C4-2B (cell line): Measurements from ENCODE around the gene BTRC.

Experiments used
- H3K27ac ChIP-seq: fragments of 450-650 bp; 2 replicates; pipeline ENCODE4 v1.5.1; 2017
- CTCF ChIP-seq: fragments of 450-650 bp; conservative IDR thresholded peaks from 2 replicates; pipeline ENCODE4 v1.5.1; 2017; ENCODE audit warnings: mild to moderate bottlenecking
- ZFX ChIP-seq: fragments of 450-650 bp; IDR thresholded peaks from 2 replicates; pipeline ENCODE4 v1.6.1; 2017

The BTRC gene

GRCh38 chr10:101529207-101529606, 175.2 kb downstream of the BTRC start:
- no peak overlapping the region for H3K27ac ChIP-seq

GRCh38 chr10:101529725-101530553, 176.0 kb downstream of the BTRC start:
- no peak overlapping the region for H3K27ac ChIP-seq

More at GRCh38 chr10:101529207-101529606, 175.2 kb downstream of the BTRC start:
- TF ChIP-seq CTCF (no peak), ZFX (no peak)

DNA sequence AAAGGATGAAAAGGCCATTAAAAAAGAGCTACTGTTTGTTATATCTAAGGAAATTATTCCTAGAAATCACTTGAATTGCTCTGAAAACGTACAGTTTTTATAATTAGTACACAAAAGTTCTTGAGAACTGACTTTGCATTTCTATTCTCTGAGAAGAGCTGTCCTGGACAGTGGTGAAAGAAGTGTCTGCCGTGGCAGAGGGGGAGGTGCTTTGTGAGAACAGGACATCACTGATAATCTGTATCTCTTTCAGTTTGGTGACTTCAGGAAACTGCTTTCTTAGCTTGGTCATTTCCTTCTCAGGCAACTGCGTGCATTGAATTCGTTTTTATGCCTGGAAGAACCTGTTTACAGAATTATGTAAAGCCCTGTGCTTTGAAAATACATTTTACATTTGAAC, 182.0 kb downstream of the BTRC start:
- TF ChIP-seq ZFX (no peak), CTCF (no peak)
- H3K27ac ChIP-seq: no peak overlapping the region

More at GRCh38 chr10:101529725-101530553, 176.0 kb downstream of the BTRC start:
- TF ChIP-seq ZFX (no peak), CTCF (no peak)

DNA sequence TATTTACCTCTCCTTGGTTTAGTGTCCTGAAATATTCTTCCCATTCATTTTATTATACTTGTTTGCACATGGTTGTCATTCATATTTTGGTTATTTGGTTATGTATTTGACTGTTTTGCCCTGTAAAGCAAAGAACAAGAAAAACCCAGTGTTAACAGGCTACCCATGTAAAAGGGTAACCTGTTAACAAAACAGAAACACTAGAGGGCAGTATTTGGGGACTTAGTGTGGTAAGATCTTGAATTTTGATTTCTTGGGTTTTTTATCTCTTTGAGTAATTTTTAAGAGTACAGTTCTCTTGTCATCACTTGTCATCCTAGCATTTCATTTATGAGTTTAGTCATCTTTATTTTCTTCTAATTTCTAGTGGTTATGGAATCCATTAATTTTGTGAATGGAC, 182.8 kb downstream of the BTRC start:
- TF ChIP-seq ZFX: no peak
- TF ChIP-seq CTCF: peak; percentile 82
- no peak overlapping the region for H3K27ac ChIP-seq

GRCh38 chr10:101538446-101538845, 184.5 kb downstream of the BTRC start:
- no peak overlapping the region for H3K27ac ChIP-seq
- TF ChIP-seq ZFX: no peak
- TF ChIP-seq CTCF: no peak

DNA sequence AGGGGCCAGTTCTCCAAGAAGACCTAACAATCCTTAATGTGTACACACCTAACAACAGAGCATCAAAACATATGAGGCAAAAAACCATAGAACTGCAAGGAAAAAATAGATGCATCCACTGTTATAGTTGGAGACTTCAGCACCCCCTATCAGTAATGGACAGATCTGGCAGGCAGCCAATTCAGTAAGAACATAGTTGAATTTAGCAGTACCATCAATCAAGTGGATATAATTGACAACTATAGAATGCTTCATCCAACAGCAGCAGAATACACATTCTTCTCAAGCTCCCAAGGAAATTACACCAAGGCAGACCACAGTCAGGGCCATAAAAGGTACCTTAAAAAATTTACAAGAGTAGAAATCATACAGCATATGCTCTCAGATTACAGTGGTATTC, 191.9 kb downstream of the BTRC start:
- H3K27ac ChIP-seq: no peak overlapping the region
- no peak for TF ChIP-seq CTCF
- TF ChIP-seq ZFX: no peak

DNA sequence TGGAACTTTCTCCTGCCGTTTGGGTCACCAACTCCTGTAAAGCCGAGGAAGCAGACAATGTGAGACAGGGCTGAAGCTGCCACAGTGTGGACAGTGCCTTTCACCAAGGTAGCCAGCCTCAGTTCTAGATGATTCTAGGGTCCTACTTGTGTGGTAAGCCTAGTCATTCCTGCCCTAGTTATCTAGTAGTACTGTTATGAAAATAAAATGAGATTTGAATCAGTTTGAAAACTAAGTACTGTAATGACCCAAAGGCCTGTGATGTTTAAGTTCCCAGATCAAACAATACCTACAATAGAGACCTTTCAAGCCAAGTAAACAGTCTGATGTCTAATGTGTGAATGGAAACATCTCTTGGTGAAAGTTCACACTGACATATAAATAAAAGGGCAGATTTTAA, 197.0 kb downstream of the BTRC start:
- TF ChIP-seq CTCF: no peak
- TF ChIP-seq ZFX: no peak

More for the DNA sequence above, 197.0 kb downstream of the BTRC start:
- no peak overlapping the region for H3K27ac ChIP-seq
